NCI-H82 treated with DMSO at 0.1 percent for 48 hours (cell line): ENCODE results near the gene ORAI2.
"Not testable (repeated sequence)": the region's sequence is repeated elsewhere in the genome, so short reads cannot be mapped to it uniquely, and the experiment has no call there.

Experiments used
- DNase-seq: peaks from one replicate; lab custom pipeline; 2025; ENCODE audit not compliant: unreplicated experiment; lab: John Stamatoyannopoulos, UW

The ORAI2 gene

GRCh38 chr7:102494473-102495149 lies 61.2 kb downstream of the ORAI2 start:
- not testable (repeated sequence) for DNase-seq

- not testable (repeated sequence) for DNase-seq
Observed at GRCh38 chr7:102496861-102497260, 63.5 kb downstream of the ORAI2 start.

- DNase-seq: not testable (repeated sequence)
Observed at GRCh38 chr7:102497308-102497707, 63.9 kb downstream of the ORAI2 start.

GRCh38 chr7:102498321-102498720 lies 64.9 kb downstream of the ORAI2 start:
- not testable (repeated sequence) for DNase-seq

- not testable (repeated sequence) for DNase-seq
Observed at GRCh38 chr7:102503141-102503540, 69.8 kb downstream of the ORAI2 start.

GRCh38 chr7:102505298-102506185 lies 72.2 kb downstream of the ORAI2 start:
- DNase-seq: not testable (repeated sequence)
